GM21529 (cell line): ENCODE measurements around the gene LRRC72.
"Not testable (repeated sequence)": the region's sequence is repeated elsewhere in the genome, so short reads cannot be mapped to it uniquely, and the experiment has no call there.

ENCODE experiments used
- ATAC-seq: cut with Tn5 transposase; IDR thresholded peaks from one replicate; pipeline ENCODE4 v1.9.1; 2021; ENCODE audit not compliant: unreplicated experiment

LRRC72 gene

DNA sequence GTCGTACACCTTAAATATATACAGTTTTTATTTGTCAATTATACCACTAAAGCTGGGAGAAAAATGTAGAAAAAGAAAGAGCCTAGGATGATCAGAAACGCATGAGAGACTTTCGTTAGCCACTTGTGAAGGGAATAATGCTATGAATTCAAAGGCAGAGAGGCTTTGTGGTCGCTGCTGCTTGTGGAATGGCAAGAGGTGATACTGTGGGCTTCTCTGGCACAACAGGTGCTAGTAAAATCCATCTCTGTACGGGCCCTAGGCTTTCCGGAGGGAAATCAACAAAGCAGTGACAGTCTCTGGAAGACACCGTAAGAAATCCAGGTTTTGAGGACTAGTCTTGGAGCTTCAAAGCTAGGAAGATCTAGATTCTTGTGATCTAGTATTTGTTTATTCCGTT is 52.6 kb downstream of the LRRC72 start:
- no peak for ATAC-seq

GRCh38 chr7:16581286-16581685 is 54.7 kb downstream of the LRRC72 start:
- ATAC-seq, result no peak

DNA sequence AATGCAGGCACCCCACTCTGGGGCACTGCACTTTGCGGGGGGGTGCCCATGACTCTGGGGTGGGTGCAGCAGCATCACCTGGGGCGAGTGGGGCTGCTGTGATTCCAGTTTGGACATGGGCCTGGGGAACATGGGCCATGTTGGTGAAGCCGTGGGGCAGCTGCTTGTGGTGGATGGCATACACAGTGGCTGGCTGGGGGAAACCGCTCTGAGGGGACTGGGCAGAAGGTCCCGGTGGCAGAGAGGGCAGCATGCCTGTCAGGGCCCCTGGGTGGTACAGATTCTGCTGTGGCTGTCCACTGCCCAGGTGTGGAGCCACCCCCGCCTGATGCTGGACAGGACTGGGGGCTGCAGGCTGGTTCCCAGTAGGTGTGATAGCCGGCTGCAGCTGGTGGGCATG is 57.2 kb downstream of the LRRC72 start:
- no peak for ATAC-seq

GRCh38 chr7:16585540-16585939 is 58.9 kb downstream of the LRRC72 start:
- ATAC-seq, result no peak

DNA sequence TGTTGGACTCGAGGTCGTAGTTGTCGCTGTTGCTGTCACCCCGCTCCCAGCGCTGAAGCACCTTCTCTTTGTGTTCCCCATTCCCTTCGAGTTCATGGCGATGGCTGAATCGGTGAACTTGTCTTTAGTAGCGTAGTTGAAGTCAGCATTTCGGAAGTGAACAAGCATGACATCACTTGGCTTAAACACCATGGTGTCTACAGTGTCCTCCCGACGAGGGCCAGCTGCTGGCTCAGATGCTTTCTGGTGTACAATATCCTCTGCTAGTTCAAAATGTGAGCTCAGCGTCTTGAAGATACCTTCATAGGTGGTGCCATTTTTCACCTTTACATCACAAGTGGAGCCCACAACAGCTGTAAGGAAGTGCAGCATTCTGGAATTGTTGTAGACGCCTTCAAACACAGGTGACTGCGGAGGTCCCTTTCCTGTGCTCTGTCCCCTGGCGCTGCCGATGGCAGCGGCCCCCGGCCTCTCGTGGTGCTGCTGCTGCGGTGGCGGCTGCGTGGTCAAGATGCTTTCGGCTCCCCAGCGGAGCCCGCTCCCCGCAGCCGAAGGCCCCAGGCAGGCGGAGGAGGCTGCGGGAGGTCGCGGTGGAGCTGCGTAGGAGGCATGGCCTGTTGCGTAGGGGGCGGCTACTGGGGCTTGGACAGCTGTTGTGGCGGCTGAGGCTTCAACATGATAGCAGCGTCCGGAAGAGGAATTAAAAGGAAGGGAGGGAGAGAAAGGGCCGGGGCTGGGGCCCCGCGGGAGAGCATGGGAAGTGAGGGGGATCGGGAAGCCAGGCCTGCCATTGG is 59.7 kb downstream of the LRRC72 start:
- no peak for ATAC-seq

DNA sequence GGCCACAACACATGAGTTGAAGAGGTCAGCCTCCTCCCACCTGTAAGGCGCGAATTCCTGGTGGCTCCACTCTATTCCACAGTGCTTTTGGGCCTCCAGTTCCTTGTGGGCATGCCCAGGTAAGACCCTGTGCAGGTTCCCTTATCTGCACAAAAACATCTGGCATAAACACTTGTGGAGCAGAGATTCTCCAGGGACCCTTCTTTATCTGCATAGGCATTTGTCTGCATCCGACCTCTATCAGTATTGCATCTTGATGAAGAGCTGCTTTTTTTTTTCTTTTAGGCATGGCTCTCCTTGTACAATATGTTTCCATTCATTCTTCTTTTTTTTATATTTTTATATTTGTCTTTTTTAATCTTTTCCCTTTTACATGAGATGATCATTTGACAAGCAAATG is 60.5 kb downstream of the LRRC72 start:
- no peak for ATAC-seq

GRCh38 chr7:16587790-16588189 is 61.2 kb downstream of the LRRC72 start:
- no peak for ATAC-seq

GRCh38 chr7:16589881-16590280 is 63.3 kb downstream of the LRRC72 start:
- no peak for ATAC-seq

- no peak for ATAC-seq
Observed at GRCh38 chr7:16590424-16590823, 63.8 kb downstream of the LRRC72 start.

DNA sequence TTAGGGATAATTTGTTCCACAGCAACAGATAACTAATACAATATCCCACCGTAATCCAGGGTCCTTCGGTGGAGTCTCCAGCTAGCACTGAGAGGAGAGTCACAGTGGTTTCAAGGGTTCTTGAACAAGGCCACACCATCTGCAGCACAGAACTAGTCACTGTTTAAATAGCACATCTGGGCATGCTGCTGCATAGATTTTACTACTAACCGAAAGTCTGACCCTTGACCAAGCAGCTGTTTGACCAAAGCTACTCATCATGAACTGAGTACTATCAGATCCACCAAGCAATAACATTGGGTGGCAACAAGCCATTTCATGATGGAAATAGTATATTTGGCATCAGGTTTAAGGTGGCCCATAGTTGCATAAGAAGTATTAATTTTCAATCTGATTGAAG is 65.8 kb downstream of the LRRC72 start:
- no peak for ATAC-seq

DNA sequence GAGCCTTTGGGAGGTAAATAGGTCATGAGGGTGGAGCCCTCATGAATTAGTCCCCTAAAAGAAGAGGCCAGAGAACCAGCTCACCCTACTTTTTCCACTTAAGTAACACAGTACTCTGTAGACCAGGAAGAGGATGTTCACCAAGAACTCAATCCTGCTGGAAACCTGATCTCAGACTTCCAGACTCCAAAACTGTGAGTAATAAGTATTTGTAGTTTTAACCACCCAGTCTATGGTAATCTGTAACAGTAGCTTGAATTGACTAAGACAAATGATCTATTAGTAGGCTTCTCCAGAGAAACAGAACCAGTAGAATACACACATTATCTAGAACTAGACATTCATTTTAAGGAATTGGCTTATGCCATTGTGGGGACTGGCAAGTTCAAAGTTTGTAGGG is 67.4 kb downstream of the LRRC72 start:
- ATAC-seq, result no peak

- ATAC-seq, result no peak
Observed at GRCh38 chr7:16594676-16595075, 68.1 kb downstream of the LRRC72 start.

DNA sequence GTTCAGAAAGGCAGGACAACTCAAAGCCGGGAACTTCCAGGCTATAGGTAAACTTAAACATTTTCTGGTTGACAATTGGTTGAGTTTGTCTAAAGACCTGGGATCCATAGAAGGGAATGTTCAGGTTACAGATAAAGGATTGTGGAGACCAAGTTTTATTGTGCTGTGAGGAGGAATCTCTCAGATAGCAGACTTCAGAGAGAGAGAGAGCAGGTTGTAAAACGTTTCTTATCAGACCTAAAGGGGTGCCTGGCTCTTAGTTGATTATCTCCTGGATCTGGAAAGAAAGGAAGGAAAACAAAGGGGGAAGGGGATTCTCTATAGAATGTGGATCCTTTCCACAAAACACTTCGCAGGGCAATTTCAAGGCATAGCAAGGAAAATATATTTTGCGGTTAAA is 69.0 kb downstream of the LRRC72 start:
- not testable (repeated sequence) for ATAC-seq

DNA sequence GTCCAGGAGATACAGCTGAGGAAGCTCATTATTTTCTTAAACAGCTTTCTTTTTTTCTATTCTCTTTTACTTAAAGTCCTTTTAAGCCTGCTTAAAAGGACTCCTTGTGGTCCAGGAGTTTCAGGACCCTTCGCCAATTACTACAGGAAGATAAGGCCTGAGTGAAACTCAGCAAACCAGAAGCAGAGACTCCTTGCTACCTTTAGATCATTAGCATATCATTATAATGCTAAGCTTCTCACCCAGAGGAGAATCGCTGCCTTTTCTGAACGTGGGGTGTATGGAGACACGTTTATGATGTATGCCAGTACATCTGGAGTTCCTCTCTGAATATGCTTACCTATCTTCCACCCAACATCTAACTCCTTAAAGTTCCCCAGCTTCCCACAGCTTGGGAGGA is 71.4 kb downstream of the LRRC72 start:
- no peak for ATAC-seq

- ATAC-seq, result no peak
Observed at GRCh38 chr7:16599860-16600259, 73.2 kb downstream of the LRRC72 start.

DNA sequence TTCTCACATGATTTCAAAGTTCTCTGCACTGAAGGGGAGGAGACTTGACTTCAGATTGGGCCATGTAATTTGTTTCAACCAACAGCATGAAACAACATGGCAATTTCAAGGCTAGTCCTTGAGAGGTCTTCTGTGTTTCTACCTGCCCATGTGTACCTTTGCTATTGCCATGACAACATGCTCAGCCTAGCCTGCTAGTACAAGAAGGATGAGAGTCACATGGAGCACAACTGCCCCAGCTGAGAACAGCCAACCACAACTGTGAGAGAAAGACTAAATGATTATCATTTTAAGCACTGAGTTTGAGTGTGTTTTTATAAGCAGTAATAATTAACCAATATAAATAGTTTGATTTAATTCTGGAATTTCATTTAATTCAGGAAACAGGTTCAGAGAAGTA is 77.0 kb downstream of the LRRC72 start:
- no peak for ATAC-seq

DNA sequence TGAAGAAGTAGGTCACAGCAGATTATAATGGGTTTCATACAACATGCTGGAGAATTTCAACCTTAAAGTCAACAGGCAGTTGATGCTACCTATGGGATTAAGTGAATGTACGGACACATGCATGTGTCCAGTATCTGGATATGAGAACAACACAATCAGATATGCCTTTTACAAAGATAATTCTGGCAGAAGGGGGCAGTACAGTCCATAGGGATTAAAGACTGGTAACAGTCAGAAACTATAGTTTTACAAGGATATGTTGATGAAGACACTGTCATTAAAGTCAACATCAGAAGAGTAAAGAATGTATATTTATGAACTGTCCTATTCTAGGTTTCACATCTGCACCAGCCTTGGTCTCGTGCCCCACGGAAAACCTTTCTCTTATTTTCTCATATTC is 77.4 kb downstream of the LRRC72 start:
- no peak for ATAC-seq

GRCh38 chr7:16606704-16607103 is 80.1 kb downstream of the LRRC72 start:
- no peak for ATAC-seq

DNA sequence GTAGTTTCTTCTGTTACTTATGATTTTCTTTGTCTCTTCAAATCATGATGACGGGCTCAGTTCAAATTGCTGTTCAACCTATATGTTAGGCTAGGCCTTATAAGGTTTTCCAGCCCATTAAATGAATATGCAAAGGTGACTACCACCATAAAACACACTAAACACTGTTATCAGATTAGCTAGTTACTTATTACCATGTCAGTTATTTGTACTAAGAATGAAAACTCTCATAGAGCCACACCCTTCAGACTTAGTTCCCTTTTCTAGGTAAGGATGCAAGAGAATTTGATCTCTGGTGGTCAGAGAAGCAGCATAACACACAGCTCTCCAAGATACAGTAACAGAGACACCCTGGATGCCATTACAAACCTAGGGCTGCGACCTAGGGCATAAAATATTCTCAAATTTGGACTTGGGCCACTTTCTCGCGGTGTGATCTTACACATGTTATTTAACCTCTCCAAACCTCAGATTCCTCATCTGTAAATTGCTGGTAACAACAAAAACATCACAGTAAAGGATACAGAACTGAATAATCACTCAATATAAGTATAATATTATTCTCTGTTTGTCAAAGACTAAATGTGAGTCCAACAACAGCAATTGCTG is 83.3 kb downstream of the LRRC72 start:
- peak; percentile 78 for ATAC-seq

GRCh38 chr7:16611711-16612110 is 85.1 kb downstream of the LRRC72 start:
- no peak for ATAC-seq

GRCh38 chr7:16615228-16615627 is 88.6 kb downstream of the LRRC72 start:
- no peak for ATAC-seq

DNA sequence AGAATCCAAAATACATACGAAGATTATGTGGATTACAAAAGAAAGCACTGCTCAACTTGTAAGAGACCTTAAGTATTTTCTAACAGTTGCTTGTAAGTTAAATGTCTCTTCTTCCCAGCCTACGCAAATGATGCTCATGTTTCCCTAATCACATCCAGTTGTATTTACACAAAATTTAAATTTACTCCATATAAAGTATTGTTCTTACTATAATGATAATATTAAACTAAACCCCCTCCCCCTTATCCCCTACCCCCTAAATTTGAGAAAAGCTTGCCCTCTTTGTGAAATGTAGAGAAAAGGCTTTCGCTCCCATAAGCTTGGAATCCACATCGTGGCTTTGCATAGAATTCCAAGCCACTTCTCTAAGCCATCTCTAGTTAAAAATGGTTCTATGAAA is 89.5 kb downstream of the LRRC72 start:
- no peak for ATAC-seq

DNA sequence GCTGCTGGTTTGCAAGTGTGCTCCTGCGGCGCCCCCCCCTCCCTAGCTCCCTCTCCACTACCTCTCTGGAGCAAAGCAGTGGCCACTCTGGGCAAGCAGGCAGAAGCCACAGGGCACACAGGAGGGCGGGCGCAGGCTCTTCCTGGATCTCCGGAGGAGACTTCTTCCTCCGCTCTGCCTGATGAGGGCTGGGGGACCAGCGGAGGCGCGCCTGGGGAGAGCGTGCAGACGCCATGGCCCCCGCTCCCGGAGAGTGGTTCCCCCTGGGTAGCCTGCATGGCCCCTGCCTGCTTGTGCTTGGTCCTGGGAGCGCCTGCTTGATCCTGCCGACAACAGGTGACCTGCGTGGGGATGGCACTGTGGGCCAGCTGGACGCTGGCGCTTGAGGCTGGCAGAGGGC is 89.9 kb downstream of the LRRC72 start:
- ATAC-seq, result no peak
